Mesothelial cell of epicardium (in vitro differentiated cells): ENCODE measurements around the gene SLC4A2. TPM values are rescaled to one million over a fixed set of nuclear protein-coding genes. Genes with fewer than 3 reads are reported as not detected.
A peak's percentile ranks its signal among the peaks of the same experiment; 100 is the strongest.

ENCODE experiments used
- DNase-seq, 2 experiments: peaks; one replicate each; pipeline ENCODE4 v3.0.0; 2021; ENCODE audit warnings: low spot score in 2 of 2; ENCODE audit not compliant: unreplicated experiment in 2 of 2
- H3K27ac Mint-ChIP-seq: 2 replicates; pipeline ENCODE4 v1.8.0; 2021; ENCODE audit warnings: mixed read lengths
- H3K27me3 Mint-ChIP-seq: 2 replicates; pipeline ENCODE4 v1.8.0; 2021; ENCODE audit warnings: low read depth, mixed read lengths
- H3K36me3 Mint-ChIP-seq: 2 replicates; pipeline ENCODE4 v1.8.0; 2021; ENCODE audit warnings: mixed read lengths
- H3K4me1 Mint-ChIP-seq: 2 replicates; pipeline ENCODE4 v1.8.0; 2021; ENCODE audit warnings: mixed read lengths
- H3K4me3 Mint-ChIP-seq: 2 replicates; pipeline ENCODE4 v1.8.0; 2021; ENCODE audit warnings: mild to moderate bottlenecking, moderate library complexity, mixed read lengths
- H3K9me3 Mint-ChIP-seq: 2 replicates; pipeline ENCODE4 v1.8.0; 2021; ENCODE audit warnings: mixed read lengths
- total RNA-seq: library from RNA; stranded (reverse); gene quantifications from 3 replicates; pipeline ENCODE4 v1.2.1, GENCODE V29; 2021
- TF ChIP-seq, protein P1 (sequence below): fragments of 200-600 bp; sonication (generic); IDR thresholded peaks from one replicate; pipeline ENCODE4 v1.5.0; 2021; ENCODE audit warnings: antibody characterized with exemption; ENCODE audit not compliant: unreplicated experiment

Gene SLC4A2
- total RNA-seq, 1 donor from 2014 or later: 243 TPM

DNA sequence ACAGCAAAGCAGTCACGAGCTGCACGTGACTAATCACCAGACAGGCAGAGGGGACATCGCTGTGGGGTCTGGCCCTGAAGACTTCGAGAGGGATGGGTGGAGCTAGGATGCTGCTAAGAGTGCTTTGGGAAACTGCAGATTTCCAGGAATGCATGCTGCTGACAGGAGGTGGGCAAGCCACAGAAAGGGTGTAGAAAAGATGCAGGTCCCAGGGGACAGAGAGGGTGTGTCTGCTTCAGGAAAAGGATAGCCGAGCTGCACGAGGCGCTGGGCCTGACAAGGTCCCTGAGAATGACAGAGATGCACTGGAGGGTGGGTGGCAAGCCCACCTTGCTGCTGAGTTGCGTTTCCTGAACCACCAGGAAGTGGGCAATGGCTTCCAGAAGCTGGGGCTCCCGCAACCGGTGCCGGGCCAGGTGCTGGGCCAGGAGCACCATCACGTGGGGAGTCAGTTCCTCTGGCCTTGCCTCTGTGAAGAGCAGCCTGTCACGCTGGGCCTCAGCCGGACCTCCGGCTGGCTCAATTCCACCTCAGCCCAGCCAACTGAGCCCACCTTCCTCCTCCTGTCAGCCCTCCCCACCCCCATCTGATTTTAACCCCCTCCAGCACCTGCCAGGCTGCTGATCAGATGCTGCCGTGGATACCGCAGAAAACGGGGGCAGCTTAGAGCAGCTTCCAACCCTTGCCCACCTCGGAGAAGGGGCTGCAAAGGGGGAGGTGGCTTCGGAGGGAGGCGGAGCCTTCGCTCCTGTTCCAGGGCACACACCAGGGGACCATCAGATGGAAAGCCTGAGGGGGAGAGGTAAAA is 19.0 kb downstream of the SLC4A2 start:
- Mint-ChIP-seq H3K27ac (peak overlapping the region; percentile 78), H3K36me3 (peaks cover 14% of the 10 kb centered on the region)

DNA sequence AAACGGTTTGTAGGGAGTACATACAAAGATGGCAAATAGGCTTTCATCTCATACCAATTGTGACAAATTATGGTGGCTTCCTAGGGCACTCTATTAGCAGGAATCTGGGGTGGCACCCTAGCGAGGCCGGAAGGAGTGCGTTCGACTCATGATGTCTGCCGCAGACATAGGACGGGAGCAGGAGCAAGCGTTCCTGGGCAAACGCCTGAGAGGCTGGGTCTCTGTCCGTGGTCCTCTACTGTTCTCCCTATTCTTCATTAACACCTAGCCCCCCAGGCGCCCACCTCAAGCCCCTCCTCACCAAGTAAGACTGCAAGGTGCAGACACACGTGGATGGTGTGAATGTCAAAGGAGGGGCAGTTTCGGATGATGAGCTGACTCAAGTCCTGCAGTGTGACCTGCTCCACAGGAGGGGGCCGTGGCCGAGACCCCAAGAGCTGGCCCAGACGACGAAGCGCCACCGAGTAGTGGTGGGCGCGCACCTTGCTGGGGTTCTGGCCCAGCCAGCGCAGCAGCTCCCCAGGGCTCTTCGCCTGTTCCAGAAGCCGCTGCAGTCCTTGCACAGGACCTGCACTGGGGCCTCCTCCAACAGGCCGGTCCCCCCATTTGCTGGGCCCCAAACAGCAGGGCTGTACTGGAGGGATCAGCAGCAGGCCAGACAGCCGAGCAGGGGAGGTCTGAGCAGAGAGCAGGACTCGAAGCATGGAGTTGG is 20.0 kb downstream of the SLC4A2 start:
- H3K27me3 Mint-ChIP-seq: no peaks in the 10 kb centered on the region
- peak overlapping the region; percentile 83 for H3K27ac Mint-ChIP-seq
- peaks cover 33% of the 10 kb centered on the region for H3K4me1 Mint-ChIP-seq
- no peak for DNase-seq
- peaks cover 11% of the 10 kb centered on the region for H3K36me3 Mint-ChIP-seq
- H3K9me3 Mint-ChIP-seq: no peaks in the 10 kb centered on the region
- TF ChIP-seq, protein P1, sequence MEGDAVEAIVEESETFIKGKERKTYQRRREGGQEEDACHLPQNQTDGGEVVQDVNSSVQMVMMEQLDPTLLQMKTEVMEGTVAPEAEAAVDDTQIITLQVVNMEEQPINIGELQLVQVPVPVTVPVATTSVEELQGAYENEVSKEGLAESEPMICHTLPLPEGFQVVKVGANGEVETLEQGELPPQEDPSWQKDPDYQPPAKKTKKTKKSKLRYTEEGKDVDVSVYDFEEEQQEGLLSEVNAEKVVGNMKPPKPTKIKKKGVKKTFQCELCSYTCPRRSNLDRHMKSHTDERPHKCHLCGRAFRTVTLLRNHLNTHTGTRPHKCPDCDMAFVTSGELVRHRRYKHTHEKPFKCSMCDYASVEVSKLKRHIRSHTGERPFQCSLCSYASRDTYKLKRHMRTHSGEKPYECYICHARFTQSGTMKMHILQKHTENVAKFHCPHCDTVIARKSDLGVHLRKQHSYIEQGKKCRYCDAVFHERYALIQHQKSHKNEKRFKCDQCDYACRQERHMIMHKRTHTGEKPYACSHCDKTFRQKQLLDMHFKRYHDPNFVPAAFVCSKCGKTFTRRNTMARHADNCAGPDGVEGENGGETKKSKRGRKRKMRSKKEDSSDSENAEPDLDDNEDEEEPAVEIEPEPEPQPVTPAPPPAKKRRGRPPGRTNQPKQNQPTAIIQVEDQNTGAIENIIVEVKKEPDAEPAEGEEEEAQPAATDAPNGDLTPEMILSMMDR: no peak
- H3K4me3 Mint-ChIP-seq: peak overlapping the region; percentile 71

More for the DNA sequence above, 19.0 kb downstream of the SLC4A2 start:
- H3K9me3 Mint-ChIP-seq: no peaks in the 10 kb centered on the region
- H3K27me3 Mint-ChIP-seq: no peaks in the 10 kb centered on the region
- TF ChIP-seq, protein P1: no peak
- peak overlapping the region; percentile 71 for H3K4me3 Mint-ChIP-seq
- peaks cover 33% of the 10 kb centered on the region for H3K4me1 Mint-ChIP-seq
- no peak for DNase-seq

DNA sequence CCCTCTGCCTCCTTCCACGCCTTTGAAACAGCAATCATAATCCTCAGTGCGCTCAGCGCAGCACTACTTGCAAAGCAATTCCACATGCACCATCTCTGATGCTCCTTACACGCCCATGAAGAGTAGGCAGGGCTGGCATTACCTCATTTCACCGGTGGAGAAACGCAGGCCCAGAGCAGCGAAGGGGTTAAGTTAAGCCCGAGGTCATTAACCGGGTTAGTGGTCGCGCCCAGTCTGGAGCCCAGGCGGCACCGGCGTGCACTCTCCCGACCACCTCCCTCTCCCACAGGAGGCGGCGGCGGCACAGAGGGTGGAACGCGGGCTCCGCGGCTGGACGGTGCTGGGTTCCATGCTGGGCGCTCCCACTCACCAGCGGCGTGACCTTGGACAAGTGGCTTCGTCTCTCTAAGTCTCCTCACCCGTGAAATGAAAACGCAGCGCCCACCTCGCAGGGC is 20.7 kb downstream of the SLC4A2 start:
- Mint-ChIP-seq H3K4me1 (peaks cover 37% of the 10 kb centered on the region), H3K27ac (peak overlapping the region; percentile 83), H3K27me3 (no peaks in the 10 kb centered on the region), H3K36me3 (peaks cover 7% of the 10 kb centered on the region), H3K9me3 (no peaks in the 10 kb centered on the region), H3K4me3 (peak overlapping the region; percentile 71)
- TF ChIP-seq, protein P1: no peak
- no peak for DNase-seq

DNA sequence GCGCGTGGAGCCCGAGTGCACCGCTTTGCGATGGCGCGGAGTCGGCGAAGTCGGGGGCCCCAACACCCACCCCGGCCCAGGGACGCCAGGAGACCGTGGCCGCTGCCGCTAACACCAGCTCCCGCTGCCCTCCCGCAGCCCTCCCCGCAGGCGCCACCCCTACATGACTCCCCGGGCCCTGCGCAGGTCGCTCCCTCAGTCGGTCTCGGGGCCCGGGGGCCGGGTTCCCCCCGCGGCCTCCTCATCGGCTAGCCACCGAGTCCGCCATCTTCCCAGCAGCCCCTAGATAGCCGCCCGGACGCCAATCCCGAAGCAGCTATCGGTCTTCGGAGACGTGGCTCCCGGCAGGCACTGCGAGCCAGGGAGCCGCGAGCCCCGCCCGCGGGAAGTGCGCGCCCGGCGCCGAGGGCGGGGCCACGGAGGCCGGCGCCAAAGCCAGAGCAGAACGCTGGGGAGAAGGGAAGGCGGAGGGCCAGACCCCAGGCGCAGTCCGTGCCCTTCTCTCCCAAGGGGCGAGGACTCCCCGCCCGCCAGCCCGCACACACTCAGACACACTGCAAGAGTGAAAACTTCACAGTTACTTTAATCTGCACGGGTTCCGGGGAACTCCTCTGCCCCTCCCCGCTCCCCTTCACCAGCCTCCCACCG is 21.3 kb downstream of the SLC4A2 start, which contains the start of gene FASTK:
FASTK (minus strand) TSS at position 288 of the 648 bp plus-strand sequence; CDS start at position 245, 43 bp downstream.
- H3K4me3 Mint-ChIP-seq: peak within 1 kb of the TSS; percentile 72
- H3K4me1 Mint-ChIP-seq: peaks cover 43% of the 10 kb centered on the region
- H3K27ac Mint-ChIP-seq: peak within 1 kb of the TSS; percentile 83
- DNase-seq: peak; percentile 75 to 87
- H3K27me3 Mint-ChIP-seq: no peaks in the 10 kb centered on the region
- no peaks in the 10 kb centered on the region for H3K9me3 Mint-ChIP-seq
- TF ChIP-seq, protein P1: no peak
- H3K36me3 Mint-ChIP-seq: peaks cover 5% of the 10 kb centered on the region
